Lower leg skin (tissue), 4 donors: ENCODE results near the gene SMPD2. TPM values are rescaled to one million over a fixed set of nuclear protein-coding genes. Genes with fewer than 3 reads are reported as not detected.
"Not testable (repeated sequence)": the region's sequence is repeated elsewhere in the genome, so short reads cannot be mapped to it uniquely, and the experiment has no call there.

ENCODE experiments used
- DNase-seq, 2 donors: peaks; one replicate each; pipeline ENCODE4 v3.0.0-alpha.2; 2019; ENCODE audit warnings: low spot score in 2 of 2
- H3K4me3 ChIP-seq: fragments of 200-600 bp; sonication (generic); 2 replicates; pipeline ENCODE4 v1.5.1; 2017; ENCODE audit warnings: mild to moderate bottlenecking, low read depth; ENCODE audit not compliant: poor library complexity, severe bottlenecking
- CTCF ChIP-seq, 3 donors: fragments of 450-650 bp; IDR thresholded peaks; one replicate each; pipeline ENCODE4 v1.5.1; 2016; ENCODE audit warnings: antibody characterized with exemption in 3 of 3, mild to moderate bottlenecking in 3 of 3, moderate library complexity in 2 of 3
- POLR2A ChIP-seq, 2 donors: fragments of 450-650 bp; IDR thresholded peaks; one replicate each; pipeline ENCODE4 v1.6.1; 2016 to 2017; ENCODE audit warnings: antibody characterized with exemption in 2 of 2, mild to moderate bottlenecking in 1 of 2, moderate library complexity in 1 of 2
- WGBS, 2 donors: methylation state at CpG; one replicate each; pipeline ENCODE4 v1.1.5; 2018; 5-methylcytosine and 5-hydroxymethylcytosine counted together
- intact Hi-C: fragments of 100-400 bp; cut with DNase I; formaldehyde crosslinking; loops from one replicate; pipeline ENCODE4 v1.15.0; 2023; ENCODE audit warnings: low total_unique reads
- total RNA-seq, 4 donors: library from RNA; depleted of rRNA; stranded (reverse); fragments of >200 nt; gene quantifications; one replicate each; pipeline ENCODE4 v1.1.0, GENCODE V29; 2016

SMPD2 gene
- total RNA-seq, 4 donors from 2014 or later: 17.4 to 24.9 (median 20.8) TPM

- TF ChIP-seq POLR2A (IDR thresholded peaks at IDR 0.05) (no peak), CTCF (IDR thresholded peaks at IDR 0.05) (no peak)
- WGBS, 2 donors: 92 to 94% methylated on average over 3 of the region's 3 CpGs
- no peak for DNase-seq
- intact Hi-C loops: no loop called here
- no peak overlapping the region for H3K4me3 ChIP-seq
Measured at GRCh38 chr6:109460161-109460829, 19.8 kb downstream of the SMPD2 start.

- H3K4me3 ChIP-seq: not testable (repeated sequence)
- 94 to 97% methylated on average over 1 of the region's 1 CpG for WGBS, 2 donors
Measured at GRCh38 chr6:109461205-109461604, 20.7 kb downstream of the SMPD2 start.

GRCh38 chr6:109461733-109462526 lies 21.4 kb downstream of the SMPD2 start:
- WGBS, 2 donors: 57 to 73% methylated on average over 1 of the region's 1 CpG

More at GRCh38 chr6:109461205-109461604, 20.7 kb downstream of the SMPD2 start:
- peak in 1 of 2 donors; percentile 1 for DNase-seq
- intact Hi-C loops: not testable (repeated sequence)

GRCh38 chr6:109465772-109466171 lies 25.2 kb downstream of the SMPD2 start:
- TF ChIP-seq POLR2A (IDR thresholded peaks at IDR 0.05) (no peak), CTCF (IDR thresholded peaks at IDR 0.05) (no peak)
- H3K4me3 ChIP-seq: no peak overlapping the region
- WGBS, 2 donors: 79 to 84% methylated on average over 7 of the region's 7 CpGs
- intact Hi-C loops: no loop called here
- peak in 1 of 2 donors; percentile 80 for DNase-seq

More at GRCh38 chr6:109461733-109462526, 21.4 kb downstream of the SMPD2 start:
- H3K4me3 ChIP-seq: no peak overlapping the region
- peak in 1 of 2 donors; percentile 15 for DNase-seq
- TF ChIP-seq POLR2A (IDR thresholded peaks at IDR 0.05) (no peak), CTCF (IDR thresholded peaks at IDR 0.05) (no peak)
- intact Hi-C loops: no loop called here

- no peak for TF ChIP-seq POLR2A (IDR thresholded peaks at IDR 0.05)
- no peak for TF ChIP-seq CTCF (IDR thresholded peaks at IDR 0.05)
- DNase-seq: peak in 1 of 2 donors; percentile 12
- no peak overlapping the region for H3K4me3 ChIP-seq
- intact Hi-C loops: no loop called here
- 83 to 89% methylated on average over 7 of the region's 7 CpGs for WGBS, 2 donors
Measured at GRCh38 chr6:109466212-109466923, 25.8 kb downstream of the SMPD2 start.

- intact Hi-C loops: no loop called here
- TF ChIP-seq CTCF (IDR thresholded peaks at IDR 0.05) (no peak), POLR2A (IDR thresholded peaks at IDR 0.05) (no peak)
- H3K4me3 ChIP-seq: no peak overlapping the region
- no peak for DNase-seq
- 94 to 96% methylated on average over 6 of the region's 6 CpGs for WGBS, 2 donors
Measured at GRCh38 chr6:109467696-109468095, 27.2 kb downstream of the SMPD2 start.
